K562 (cell line): ENCODE measurements around the gene PKD1. TPM values are rescaled to one million over a fixed set of nuclear protein-coding genes. Genes with fewer than 3 reads are reported as not detected.
A peak's percentile ranks its signal among the peaks of the same experiment; 100 is the strongest.

ENCODE experiments used
- ARID1B ChIP-seq: fragments of 450-650 bp; IDR thresholded peaks from 2 replicates; pipeline ENCODE4 v1.6.1; 2016; ENCODE audit warnings: antibody characterized with exemption, mild to moderate bottlenecking, inconsistent platforms
- CHAMP1 ChIP-seq: fragments of 450-650 bp; IDR thresholded peaks from 2 replicates; pipeline ENCODE4 v1.6.1; 2016; ENCODE audit warnings: mild to moderate bottlenecking
- ERF ChIP-seq: fragments of 450-650 bp; formaldehyde crosslinking; IDR thresholded peaks from 2 replicates; pipeline ENCODE4 v1.4.0; 2020; ENCODE audit warnings: mild to moderate bottlenecking, mixed read lengths
- ESRRB ChIP-seq: fragments of 250-450 bp; sonication (Bioruptor Pico); IDR thresholded peaks from 2 replicates; pipeline ENCODE4 v1.5.0; 2020; ENCODE audit warnings: mild to moderate bottlenecking, moderate library complexity, borderline replicate concordance
- GTF2B ChIP-seq: IDR thresholded peaks from 2 replicates; pipeline ENCODE4 v1.6.1; 2011; ENCODE audit not compliant: insufficient read length; ENCODE audit errors: extremely low read depth
- KLF1 ChIP-seq: fragments of 450-650 bp; IDR thresholded peaks from 2 replicates; pipeline ENCODE4 v1.6.1; 2016; ENCODE audit warnings: missing genetic modification characterization, missing compliant biosample characterization
- MAFG ChIP-seq: fragments of 450-650 bp; conservative IDR thresholded peaks from 2 replicates; pipeline ENCODE4 v1.6.1; 2016; ENCODE audit warnings: missing genetic modification characterization, missing compliant biosample characterization
- MEIS2 ChIP-seq: fragments of 450-650 bp; IDR thresholded peaks from 2 replicates; pipeline ENCODE4 v1.6.1; 2014; ENCODE audit warnings: mild to moderate bottlenecking; ENCODE audit not compliant: partially characterized antibody
- MTA3 ChIP-seq: fragments of 450-650 bp; formaldehyde crosslinking; IDR thresholded peaks from 2 replicates; pipeline ENCODE4 v1.6.1; 2017; ENCODE audit warnings: mild to moderate bottlenecking, borderline replicate concordance
- NELFE ChIP-seq: IDR thresholded peaks from 2 replicates; pipeline ENCODE4 v1.6.1; 2011; ENCODE audit warnings: mild to moderate bottlenecking; ENCODE audit not compliant: insufficient read depth, insufficient read length
- NR2C2 ChIP-seq, 2 experiments: fragments of 200-800 bp in 1 of 2; sonication (Bioruptor generic) in 1 of 2; sonication (generic) in 1 of 2; formaldehyde crosslinking in 1 of 2; IDR thresholded peaks; 2 replicates each; pipeline versions ENCODE4 v1.6.1 to v1.8.0; 2016 to 2022; ENCODE audit warnings: mild to moderate bottlenecking in 1 of 2, missing compliant biosample characterization in 1 of 2, missing genetic modification characterization in 1 of 2, missing genetic modification reagents in 1 of 2
- NR2F6 ChIP-seq: fragments of 450-650 bp; formaldehyde crosslinking; IDR thresholded peaks from 2 replicates; pipeline ENCODE4 v1.4.0; 2020; ENCODE audit warnings: mild to moderate bottlenecking
- RCOR1 ChIP-seq, 2 experiments: IDR thresholded peaks; 2 replicates each; pipeline ENCODE4 v1.6.1; 2012; ENCODE audit warnings: low read depth in 2 of 2, low read length in 2 of 2, borderline replicate concordance in 1 of 2, improper control_type of control experiment in 1 of 2
- SIN3A ChIP-seq, 2 experiments: fragments of 150-350 bp in 1 of 2; IDR thresholded peaks; 2 replicates each; pipeline ENCODE4 v1.6.1; 2011 to 2016; ENCODE audit warnings: borderline replicate concordance in 2 of 2, low read depth in 2 of 2, low read length in 2 of 2, mild to moderate bottlenecking in 2 of 2, moderate library complexity in 2 of 2; ENCODE audit not compliant: control insufficient read depth in 1 of 2
- SMARCE1 ChIP-seq: fragments of 450-650 bp; IDR thresholded peaks from 2 replicates; pipeline ENCODE4 v1.7.1; 2016; ENCODE audit warnings: mild to moderate bottlenecking
- SNIP1 ChIP-seq: fragments of 450-650 bp; IDR thresholded peaks from 2 replicates; pipeline ENCODE4 v1.7.1; 2017; ENCODE audit warnings: low read depth, mild to moderate bottlenecking
- SP2 ChIP-seq: IDR thresholded peaks from 2 replicates; pipeline ENCODE4 v1.6.1; 2011; ENCODE audit warnings: mild to moderate bottlenecking, low read depth, low read length, moderate library complexity; ENCODE audit not compliant: poor library complexity, severe bottlenecking; ENCODE audit errors: extremely low read depth
- TCF3 ChIP-seq: sonication (generic); formaldehyde crosslinking; IDR thresholded peaks from 2 replicates; pipeline ENCODE4 v1.4.0; 2020; ENCODE audit warnings: mild to moderate bottlenecking, missing genetic modification reagents
- TCF7L2 ChIP-seq: fragments of 150-350 bp; IDR thresholded peaks from 2 replicates; pipeline ENCODE4 v1.6.1; 2016; ENCODE audit warnings: low read depth, mild to moderate bottlenecking, low read length, moderate library complexity
- TFAP4 ChIP-seq: sonication (generic); formaldehyde crosslinking; IDR thresholded peaks from 2 replicates; pipeline ENCODE4 v1.8.0; 2022; ENCODE audit warnings: missing genetic modification reagents, mild to moderate bottlenecking, moderate library complexity, borderline replicate concordance
- ZNF12 ChIP-seq: sonication (generic); formaldehyde crosslinking; IDR thresholded peaks from 2 replicates; pipeline ENCODE4 v1.4.0; 2020; ENCODE audit warnings: mild to moderate bottlenecking, missing genetic modification reagents
- ZNF324 ChIP-seq: fragments of 250-450 bp; sonication (Bioruptor Pico); IDR thresholded peaks from 2 replicates; pipeline ENCODE4 v1.4.0; 2020; ENCODE audit warnings: mild to moderate bottlenecking
- ZNF76 ChIP-seq: fragments of 250-450 bp; sonication (Bioruptor Pico); IDR thresholded peaks from 2 replicates; pipeline ENCODE4 v1.4.0; 2020; ENCODE audit warnings: mild to moderate bottlenecking, moderate library complexity, borderline replicate concordance
- ZNF764 ChIP-seq: fragments of 250-450 bp; sonication (Bioruptor Pico); IDR thresholded peaks from 2 replicates; pipeline ENCODE4 v1.4.0; 2020; ENCODE audit warnings: low read depth, mild to moderate bottlenecking, moderate library complexity
- polyA plus RNA-seq, 8 experiments: library from polyadenylated mRNA; depleted of rRNA in 4 of 8; stranded (reverse) in 5 of 8; unstranded in 3 of 8; fragments of >200 nt; fragmentation: Nextera tagmentation in 2 of 8; fragmentation: Illumina TruSeq in 1 of 8; extraction: Ambion mirVana in 2 of 8; extraction: Trizol in 1 of 8; gene quantifications; 2 replicates each; pipeline versions ENCODE4 v1.2.1 to v1.2.3, GENCODE V29; 2011 to 2014; ENCODE audit warnings: inconsistent platforms in 1 of 8, missing spikeins in 1 of 8
- total RNA-seq, 7 experiments: library from RNA; depleted of rRNA in 6 of 7; stranded (reverse); fragments of >200 nt in 6 of 7; fragmentation: Illumina TruSeq in 2 of 7; extraction: Trizol in 2 of 7; gene quantifications; 2 replicates each; pipeline versions ENCODE4 v1.2.1 to v1.2.3, GENCODE V29; 2011 to 2021; ENCODE audit warnings: low replicate concordance in 1 of 7

PKD1 gene
- total and polyA plus RNA-seq, 9 of the 15 experiments (the other 6 are each of a cell fraction or from before 2014, with no cell fraction given): 0.23 to 93.5 (median 12.6) TPM

GRCh38 chr16:2152695-2153506, 17.2 kb upstream of the PKD1 start (continued):
- peak; percentile 53; the same call in 1 of the 2 replicates for TF ChIP-seq MTA3
- TF ChIP-seq NR2F6 (CRISPR knock-in tag): no peak
- TF ChIP-seq NELFE: no peak
- no peak for TF ChIP-seq TCF3 (CRISPR knock-in tag)
- no peak for TF ChIP-seq ZNF76 (CRISPR knock-in tag)
- TF ChIP-seq ARID1B: no peak
- TF ChIP-seq ZNF12: no peak
- 0 out of 4 replicates have a peak, but pooled peaks of 1 of the 2 experiments have one; percentile 43 for TF ChIP-seq SIN3A (IDR thresholded peaks at IDR 0.05; ENCODE audit: borderline replicate concordance in 2 of 2, control insufficient read depth in 1 of 2, low read depth in 2 of 2, low read length in 2 of 2)
- TF ChIP-seq SNIP1: no peak
- TF ChIP-seq ZNF764 (CRISPR knock-in tag): no peak
- no peak for TF ChIP-seq MAFG (tag)
- TF ChIP-seq RCOR1 (IDR thresholded peaks at IDR 0.05; ENCODE audit: borderline replicate concordance in 1 of 2, low read depth in 2 of 2, low read length in 2 of 2): no peak
- no peak for TF ChIP-seq KLF1 (tag)
- no peak for TF ChIP-seq ERF (CRISPR knock-in tag)
- TF ChIP-seq ZNF324 (CRISPR knock-in tag): no peak
- peak; percentile 78 for TF ChIP-seq TFAP4 (CRISPR knock-in tag)
- TF ChIP-seq ESRRB: no peak
- TF ChIP-seq CHAMP1: no peak
- no peak for TF ChIP-seq GTF2B
- no peak for TF ChIP-seq TCF7L2
- TF ChIP-seq NR2C2 (CRISPR knock-in tag; IDR thresholded peaks at IDR 0.05): no peak; the same call in 1 of the 2 replicates
- peak; percentile 86 for TF ChIP-seq NR2C2 (tag; IDR thresholded peaks at IDR 0.05)
- TF ChIP-seq MEIS2: no peak
- TF ChIP-seq SMARCE1: no peak
- TF ChIP-seq SP2: peak; percentile 40
